ENCODE data around the gene LDLRAD3.

DNA sequence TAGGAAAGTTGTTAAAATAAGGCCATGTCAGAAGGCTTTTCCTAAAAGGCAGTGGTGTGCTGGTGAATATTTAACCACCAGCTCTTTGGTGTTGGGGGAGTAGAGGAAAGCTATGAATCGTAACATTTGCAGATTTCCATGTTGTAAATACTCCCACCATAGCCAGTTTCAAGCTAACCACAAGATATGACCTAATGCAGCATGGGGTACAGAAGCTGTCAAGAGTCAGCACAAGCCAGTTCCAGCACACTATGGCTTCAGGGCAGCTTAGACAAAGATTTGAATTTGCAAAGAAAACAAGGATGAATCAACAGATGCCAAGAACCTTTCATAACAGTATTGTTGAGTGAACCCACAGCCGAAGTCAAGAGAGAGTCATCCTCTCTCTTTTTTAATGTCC is 305.4 kb downstream of the LDLRAD3 start:
- TF ChIP-seq SP1 (IDR thresholded peaks at IDR 0.05) (no peak), ELF4 (IDR thresholded peaks at IDR 0.05) (no peak), FOXK2 (IDR thresholded peaks at IDR 0.05) (no peak)

Data from HEK293T (cell line).